ENCODE results near the gene SOX10.

The SOX10 gene

GRCh38 chr22:38023045-38023444 is 38.7 kb upstream of the SOX10 start:
- no peak for DNase-seq (ENCODE audit: extremely low read depth, low read depth)
- TF ChIP-seq, protein P1, sequence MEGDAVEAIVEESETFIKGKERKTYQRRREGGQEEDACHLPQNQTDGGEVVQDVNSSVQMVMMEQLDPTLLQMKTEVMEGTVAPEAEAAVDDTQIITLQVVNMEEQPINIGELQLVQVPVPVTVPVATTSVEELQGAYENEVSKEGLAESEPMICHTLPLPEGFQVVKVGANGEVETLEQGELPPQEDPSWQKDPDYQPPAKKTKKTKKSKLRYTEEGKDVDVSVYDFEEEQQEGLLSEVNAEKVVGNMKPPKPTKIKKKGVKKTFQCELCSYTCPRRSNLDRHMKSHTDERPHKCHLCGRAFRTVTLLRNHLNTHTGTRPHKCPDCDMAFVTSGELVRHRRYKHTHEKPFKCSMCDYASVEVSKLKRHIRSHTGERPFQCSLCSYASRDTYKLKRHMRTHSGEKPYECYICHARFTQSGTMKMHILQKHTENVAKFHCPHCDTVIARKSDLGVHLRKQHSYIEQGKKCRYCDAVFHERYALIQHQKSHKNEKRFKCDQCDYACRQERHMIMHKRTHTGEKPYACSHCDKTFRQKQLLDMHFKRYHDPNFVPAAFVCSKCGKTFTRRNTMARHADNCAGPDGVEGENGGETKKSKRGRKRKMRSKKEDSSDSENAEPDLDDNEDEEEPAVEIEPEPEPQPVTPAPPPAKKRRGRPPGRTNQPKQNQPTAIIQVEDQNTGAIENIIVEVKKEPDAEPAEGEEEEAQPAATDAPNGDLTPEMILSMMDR (IDR thresholded peaks at IDR 0.05; ENCODE audit: low read depth, low read length, missing control alignments), result no peak
- H3K4me3 ChIP-seq (replicated peaks; ENCODE audit: low read depth, low read length), result no peak overlapping the region

- TF ChIP-seq, protein P1 (IDR thresholded peaks at IDR 0.05; ENCODE audit: low read depth, low read length, missing control alignments), result no peak
- DNase-seq (ENCODE audit: extremely low read depth, low read depth), result no peak
- H3K4me3 ChIP-seq (replicated peaks; ENCODE audit: low read depth, low read length), result no peak overlapping the region
Observed at GRCh38 chr22:38021206-38021605, 36.9 kb upstream of the SOX10 start.

- TF ChIP-seq, protein P1 (IDR thresholded peaks at IDR 0.05; ENCODE audit: low read depth, low read length, missing control alignments), result no peak
- H3K4me3 ChIP-seq (replicated peaks; ENCODE audit: low read depth, low read length), result no peak overlapping the region
- DNase-seq (ENCODE audit: extremely low read depth, low read depth), result no peak
Observed at GRCh38 chr22:38018938-38019827, 34.8 kb upstream of the SOX10 start.

- DNase-seq (ENCODE audit: extremely low read depth, low read depth), result no peak
- H3K4me3 ChIP-seq (replicated peaks; ENCODE audit: low read depth, low read length), result no peak overlapping the region
- TF ChIP-seq, protein P1 (IDR thresholded peaks at IDR 0.05; ENCODE audit: low read depth, low read length, missing control alignments), result no peak
Observed at GRCh38 chr22:38017939-38018885, 33.9 kb upstream of the SOX10 start.

GRCh38 chr22:38017272-38017920 is 33.0 kb upstream of the SOX10 start:
- peak; percentile 35 for DNase-seq (ENCODE audit: extremely low read depth, low read depth)
- no peak overlapping the region for H3K4me3 ChIP-seq (replicated peaks; ENCODE audit: low read depth, low read length)
- TF ChIP-seq, protein P1 (IDR thresholded peaks at IDR 0.05; ENCODE audit: low read depth, low read length, missing control alignments), result no peak
